Ascending aorta (tissue), 2 donors: ENCODE data around the gene PTP4A2. TPM values are rescaled to one million over a fixed set of nuclear protein-coding genes. Genes with fewer than 3 reads are reported as not detected.

Experiments
- DNase-seq, 2 donors: peaks; one replicate each; pipeline ENCODE4 v3.0.0-alpha.2; 2019; ENCODE audit warnings: low spot score in 2 of 2
- H3K27ac ChIP-seq, 2 donors: fragments of 200-600 bp; sonication (generic); one replicate each; pipeline ENCODE4 v1.5.1; 2016 to 2017; ENCODE audit warnings: mild to moderate bottlenecking in 1 of 2
- H3K27me3 ChIP-seq: fragments of 200-600 bp; sonication (generic); one replicate; pipeline ENCODE4 v1.5.1; 2017
- H3K36me3 ChIP-seq, 2 donors: fragments of 200-600 bp; sonication (generic); one replicate each; pipeline ENCODE4 v1.5.1; 2016
- H3K4me1 ChIP-seq, 2 donors: fragments of 200-600 bp; sonication (generic); one replicate each; pipeline ENCODE4 v1.5.1; 2016 to 2017; ENCODE audit warnings: mild to moderate bottlenecking in 1 of 2
- H3K4me3 ChIP-seq, 2 donors: fragments of 200-600 bp; sonication (generic); one replicate each; pipeline ENCODE4 v1.5.1; 2016 to 2017; ENCODE audit warnings: mild to moderate bottlenecking in 1 of 2
- H3K9me3 ChIP-seq, 2 donors: fragments of 200-600 bp; sonication (generic); one replicate each; pipeline ENCODE4 v1.5.1; 2016
- intact Hi-C: fragments of 100-400 bp; cut with DNase I; formaldehyde crosslinking; loops from one replicate; pipeline ENCODE4 v1.15.1; 2023
- total RNA-seq: library from RNA; depleted of rRNA; stranded (reverse); fragments of >200 nt; gene quantifications from one replicate; pipeline ENCODE4 v1.1.0, GENCODE V29; 2016
- TF ChIP-seq, protein P1 (sequence below), 3 experiments: fragments of 200-600 bp in 2 of 3; fragments of 450-650 bp in 1 of 3; sonication (generic) in 2 of 3; IDR thresholded peaks; one replicate each; pipeline ENCODE4 v1.5.1; 2016 to 2019; ENCODE audit warnings: antibody characterized with exemption in 3 of 3, mild to moderate bottlenecking in 1 of 3, moderate library complexity in 1 of 3

PTP4A2 gene
- total RNA-seq, 1 donor from 2014 or later, result 174 TPM

DNA sequence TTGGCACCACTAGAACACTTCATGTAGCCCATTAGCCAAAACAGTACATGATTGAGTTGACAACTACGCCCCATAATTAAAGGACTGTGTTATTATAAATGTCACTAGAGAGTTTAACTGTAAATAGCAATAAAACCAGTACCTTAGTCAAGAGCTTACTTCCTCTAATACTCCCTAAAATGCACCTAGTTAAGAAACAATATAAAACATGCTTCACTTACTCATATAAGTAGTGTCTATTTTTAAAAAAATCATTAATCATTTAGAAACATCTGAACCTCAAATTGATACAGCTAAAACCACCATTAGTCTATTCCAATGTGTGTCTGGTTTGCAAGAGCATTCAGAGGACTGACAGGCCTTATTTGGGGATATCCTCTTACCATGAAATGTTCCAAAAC, 25.3 kb downstream of the PTP4A2 start:
- H3K4me3 ChIP-seq, result no peak overlapping the region
- no peak overlapping the region for H3K27ac ChIP-seq
- H3K4me1 ChIP-seq, result peaks cover 0 to 9% of the 10 kb centered on the region in 2 donors
- no peak for DNase-seq
- H3K9me3 ChIP-seq, result no peaks in the 10 kb centered on the region
- TF ChIP-seq, protein P1, sequence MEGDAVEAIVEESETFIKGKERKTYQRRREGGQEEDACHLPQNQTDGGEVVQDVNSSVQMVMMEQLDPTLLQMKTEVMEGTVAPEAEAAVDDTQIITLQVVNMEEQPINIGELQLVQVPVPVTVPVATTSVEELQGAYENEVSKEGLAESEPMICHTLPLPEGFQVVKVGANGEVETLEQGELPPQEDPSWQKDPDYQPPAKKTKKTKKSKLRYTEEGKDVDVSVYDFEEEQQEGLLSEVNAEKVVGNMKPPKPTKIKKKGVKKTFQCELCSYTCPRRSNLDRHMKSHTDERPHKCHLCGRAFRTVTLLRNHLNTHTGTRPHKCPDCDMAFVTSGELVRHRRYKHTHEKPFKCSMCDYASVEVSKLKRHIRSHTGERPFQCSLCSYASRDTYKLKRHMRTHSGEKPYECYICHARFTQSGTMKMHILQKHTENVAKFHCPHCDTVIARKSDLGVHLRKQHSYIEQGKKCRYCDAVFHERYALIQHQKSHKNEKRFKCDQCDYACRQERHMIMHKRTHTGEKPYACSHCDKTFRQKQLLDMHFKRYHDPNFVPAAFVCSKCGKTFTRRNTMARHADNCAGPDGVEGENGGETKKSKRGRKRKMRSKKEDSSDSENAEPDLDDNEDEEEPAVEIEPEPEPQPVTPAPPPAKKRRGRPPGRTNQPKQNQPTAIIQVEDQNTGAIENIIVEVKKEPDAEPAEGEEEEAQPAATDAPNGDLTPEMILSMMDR (IDR thresholded peaks at IDR 0.05), result no peak
- H3K36me3 ChIP-seq, result peaks cover 27 to 71% of the 10 kb centered on the region in 2 donors
- intact Hi-C loops, result no loop called here
- no peaks in the 10 kb centered on the region for H3K27me3 ChIP-seq

- H3K27ac ChIP-seq, result no peak overlapping the region
- intact Hi-C loops, result no loop called here
- peaks cover 0 to 9% of the 10 kb centered on the region in 2 donors for H3K4me1 ChIP-seq
- no peak overlapping the region for H3K4me3 ChIP-seq
- TF ChIP-seq, protein P1 (IDR thresholded peaks at IDR 0.05), result no peak
- DNase-seq, result no peak
- no peaks in the 10 kb centered on the region for H3K9me3 ChIP-seq
- H3K27me3 ChIP-seq, result no peaks in the 10 kb centered on the region
- H3K36me3 ChIP-seq, result peaks cover 34 to 72% of the 10 kb centered on the region in 2 donors
These were observed 26.0 kb downstream of the PTP4A2 start for GRCh38 chr1:31911994-31912780.

GRCh38 chr1:31910933-31911332, 27.2 kb downstream of the PTP4A2 start:
- H3K36me3 ChIP-seq, result peaks cover 38 to 84% of the 10 kb centered on the region in 2 donors
- no peaks in the 10 kb centered on the region for H3K27me3 ChIP-seq
- DNase-seq, result no peak
- peaks cover 0 to 9% of the 10 kb centered on the region in 2 donors for H3K4me1 ChIP-seq
- intact Hi-C loops, result no loop called here
- TF ChIP-seq, protein P1 (IDR thresholded peaks at IDR 0.05), result no peak
- no peaks in the 10 kb centered on the region for H3K9me3 ChIP-seq
- H3K4me3 ChIP-seq, result no peak overlapping the region
- H3K27ac ChIP-seq, result no peak overlapping the region

GRCh38 chr1:31909691-31910090, 28.5 kb downstream of the PTP4A2 start:
- H3K27ac ChIP-seq, result no peak overlapping the region
- TF ChIP-seq, protein P1 (IDR thresholded peaks at IDR 0.05), result no peak
- no peak for DNase-seq
- intact Hi-C loops, result no loop called here
- no peaks in the 10 kb centered on the region for H3K27me3 ChIP-seq
- H3K36me3 ChIP-seq, result peaks cover 33 to 83% of the 10 kb centered on the region in 2 donors
- no peak overlapping the region for H3K4me3 ChIP-seq
- no peaks in the 10 kb centered on the region for H3K9me3 ChIP-seq
- peaks cover 0 to 9% of the 10 kb centered on the region in 2 donors for H3K4me1 ChIP-seq

DNA sequence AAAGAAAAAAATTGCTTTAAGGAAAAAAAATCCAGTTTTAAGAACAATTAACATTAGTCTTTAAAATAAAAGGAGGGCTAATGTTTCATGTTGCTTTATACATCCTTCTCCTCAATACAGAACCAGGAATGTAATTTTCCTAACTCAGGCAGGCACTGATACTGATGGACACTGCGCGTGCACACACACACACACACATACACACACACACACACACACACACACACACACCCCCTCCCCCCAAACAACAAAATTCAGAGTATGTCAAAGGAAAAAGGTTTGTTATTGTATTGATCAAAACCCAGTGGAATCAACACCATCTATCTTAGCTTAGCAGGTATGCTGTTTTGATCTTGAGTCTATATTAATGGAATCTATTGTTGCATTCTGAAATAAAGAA, 31.6 kb downstream of the PTP4A2 start:
- no peak overlapping the region for H3K4me3 ChIP-seq
- no peak overlapping the region for H3K27ac ChIP-seq
- peaks cover 26 to 63% of the 10 kb centered on the region in 2 donors for H3K36me3 ChIP-seq
- intact Hi-C loops, result no loop called here
- H3K27me3 ChIP-seq, result no peaks in the 10 kb centered on the region
- TF ChIP-seq, protein P1 (IDR thresholded peaks at IDR 0.05), result no peak
- H3K9me3 ChIP-seq, result no peaks in the 10 kb centered on the region
- peaks cover 0 to 2% of the 10 kb centered on the region in 2 donors for H3K4me1 ChIP-seq
- DNase-seq, result no peak
